Activated CD8-positive, alpha-beta T cell treated with anti-CD3 and anti-CD28 coated beads, Interleukin-2, amount 10 ng/mL, durations not matched to agents 7 days and 5 days (primary cell): ENCODE measurements around the gene UQCRC1. TPM values are rescaled to one million over a fixed set of nuclear protein-coding genes. Genes with fewer than 3 reads are reported as not detected.

Experiments
- ATAC-seq: fragments of 150-1000 bp; cut with Tn5 transposase; one replicate; pipeline ENCODE4 v1.10.0; 2021; ENCODE audit warnings: moderate library complexity
- CTCF ChIA-PET: fragments of 350-600 bp; sonication (Branson Sonifier 250); formaldehyde crosslinking; loops from one replicate; lab custom pipeline; 2021; ENCODE audit warnings: antibody characterized with exemption; lab: Charles Lee
- POLR2A ChIA-PET: fragments of 350-600 bp; sonication (Branson Sonifier 250); formaldehyde crosslinking; loops from one replicate; lab custom pipeline; 2021; ENCODE audit warnings: antibody characterized with exemption; lab: Charles Lee
- DNase-seq: peaks from one replicate; pipeline ENCODE4 v3.0.0-alpha.2; 2020
- H3K27ac Mint-ChIP-seq: one replicate; pipeline ENCODE4 v1.8.0; 2021; ENCODE audit warnings: mild to moderate bottlenecking, mixed read lengths
- H3K27me3 Mint-ChIP-seq: one replicate; pipeline ENCODE4 v1.8.0; 2021; ENCODE audit warnings: low read depth, mixed read lengths
- H3K36me3 Mint-ChIP-seq: one replicate; pipeline ENCODE4 v1.8.0; 2021; ENCODE audit warnings: low read depth, mixed read lengths
- H3K4me1 Mint-ChIP-seq: one replicate; pipeline ENCODE4 v1.8.0; 2021; ENCODE audit warnings: low read depth, mixed read lengths
- H3K4me3 Mint-ChIP-seq: one replicate; pipeline ENCODE4 v1.8.0; 2021; ENCODE audit warnings: mild to moderate bottlenecking, mixed read lengths
- H3K9me3 Mint-ChIP-seq: one replicate; pipeline ENCODE4 v1.8.0; 2022; ENCODE audit warnings: mixed read lengths; ENCODE audit not compliant: insufficient read depth
- total RNA-seq, 2 experiments: library from RNA; stranded (reverse); gene quantifications; one replicate each; pipeline ENCODE4 v1.2.3, GENCODE V29; 2021

The UQCRC1 gene
- total RNA-seq, 2 experiments from 2014 or later, result 196 to 202 TPM

GRCh38 chr3:48581621-48582481 is 27.6 kb downstream of the UQCRC1 start:
- H3K4me3 Mint-ChIP-seq, result no peak overlapping the region
- ChIA-PET CTCF (no interaction called here), POLR2A (no interaction called here)
- no peaks in the 10 kb centered on the region for H3K27me3 Mint-ChIP-seq
- no peak overlapping the region for H3K27ac Mint-ChIP-seq
- no peak for ATAC-seq
- H3K4me1 Mint-ChIP-seq, result no peaks in the 10 kb centered on the region
- H3K36me3 Mint-ChIP-seq, result no peaks in the 10 kb centered on the region
- DNase-seq, result no peak
- H3K9me3 Mint-ChIP-seq, result no peaks in the 10 kb centered on the region

DNA sequence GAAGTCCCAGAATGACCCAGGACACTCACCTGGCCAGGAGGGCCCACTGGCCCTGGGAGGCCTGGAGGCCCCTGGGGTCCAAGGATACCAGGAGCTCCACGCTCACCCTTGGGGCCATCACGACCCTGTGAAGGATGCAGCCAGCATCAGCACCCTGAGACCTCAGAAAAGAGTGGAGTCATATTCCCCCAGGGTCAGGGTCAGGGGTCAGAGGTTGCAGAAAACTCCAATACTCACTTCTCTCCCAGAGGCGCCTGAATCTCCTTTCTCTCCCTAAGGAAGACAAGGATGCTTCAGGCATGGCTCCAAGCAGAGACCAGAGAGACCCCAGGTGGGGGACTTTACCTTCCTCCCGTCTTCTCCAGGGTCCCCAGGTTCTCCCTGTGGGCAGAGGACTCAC is 32.8 kb downstream of the UQCRC1 start:
- Mint-ChIP-seq H3K4me3 (no peak overlapping the region), H3K9me3 (no peaks in the 10 kb centered on the region), H3K4me1 (no peaks in the 10 kb centered on the region), H3K36me3 (no peaks in the 10 kb centered on the region), H3K27ac (no peak overlapping the region), H3K27me3 (no peaks in the 10 kb centered on the region)
- ChIA-PET POLR2A (no interaction called here), CTCF (no interaction called here)
- no peak for DNase-seq
- no peak for ATAC-seq

DNA sequence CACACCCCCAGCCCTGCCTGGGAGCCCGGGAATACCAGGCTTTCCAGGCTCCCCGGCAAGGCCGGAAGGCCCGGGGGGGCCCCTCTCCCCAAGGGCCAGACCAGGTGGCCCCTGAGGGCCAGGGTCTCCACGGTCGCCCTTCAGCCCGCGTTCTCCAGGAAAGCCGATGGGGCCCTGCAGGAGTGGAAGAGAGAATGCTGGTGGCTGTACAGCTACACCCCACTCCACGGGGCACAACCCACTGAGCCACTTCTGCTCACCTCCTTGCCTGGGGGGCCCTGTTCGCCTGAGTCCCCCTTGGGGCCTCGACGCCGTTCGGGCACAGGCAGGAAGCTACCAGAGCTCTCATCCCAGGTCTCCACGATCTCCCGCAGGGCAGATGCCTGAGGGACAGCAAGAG is 34.1 kb downstream of the UQCRC1 start:
- ChIA-PET POLR2A (interaction anchor here (0.5 kb wide), 1 partner anchor 424 kb away, joined by 3 read pairs; no protein-coding TSS in a partner anchor), CTCF (no interaction called here)
- DNase-seq (no peak), ATAC-seq (no peak)
- H3K9me3 Mint-ChIP-seq, result no peaks in the 10 kb centered on the region
- no peak overlapping the region for H3K4me3 Mint-ChIP-seq
- no peaks in the 10 kb centered on the region for H3K36me3 Mint-ChIP-seq
- H3K4me1 Mint-ChIP-seq, result no peaks in the 10 kb centered on the region
- no peaks in the 10 kb centered on the region for H3K27me3 Mint-ChIP-seq
- H3K27ac Mint-ChIP-seq, result no peak overlapping the region

DNA sequence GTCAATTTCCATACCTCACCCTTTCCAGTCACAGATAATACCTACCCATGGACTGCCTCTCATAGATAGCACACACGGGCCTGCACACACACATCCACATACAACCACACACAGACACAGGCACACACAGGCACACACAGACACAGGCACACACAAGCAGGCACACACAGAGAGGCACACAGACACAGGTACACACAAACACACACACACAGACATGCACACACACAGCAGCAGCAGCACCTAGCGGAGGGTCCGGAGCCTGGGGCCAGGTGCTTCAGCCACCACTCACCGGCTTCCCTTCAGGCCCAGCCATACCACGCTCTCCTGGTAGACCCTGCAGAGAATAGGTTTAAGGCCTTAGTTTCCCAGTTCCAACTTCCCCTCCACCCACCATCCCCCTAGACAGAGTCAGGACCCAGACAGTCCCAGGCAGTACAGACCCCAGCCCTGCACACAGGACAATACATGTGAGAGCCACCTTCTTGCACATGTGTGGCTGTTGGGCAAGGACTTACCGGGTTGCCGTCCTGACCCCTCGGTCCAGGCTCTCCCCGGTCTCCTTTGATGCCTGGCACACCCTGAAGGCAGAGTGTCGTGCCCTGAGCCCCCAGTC is 35.4 kb downstream of the UQCRC1 start:
- CTCF ChIA-PET, result no interaction called here
- ATAC-seq, result no peak
- no peak for DNase-seq
- H3K36me3 Mint-ChIP-seq, result no peaks in the 10 kb centered on the region
- POLR2A ChIA-PET, result no interaction called here
- no peaks in the 10 kb centered on the region for H3K27me3 Mint-ChIP-seq
- H3K4me3 Mint-ChIP-seq, result no peak overlapping the region
- H3K9me3 Mint-ChIP-seq, result no peaks in the 10 kb centered on the region
- H3K27ac Mint-ChIP-seq, result no peak overlapping the region
- H3K4me1 Mint-ChIP-seq, result no peaks in the 10 kb centered on the region

GRCh38 chr3:48572517-48572916 is 36.9 kb downstream of the UQCRC1 start:
- H3K27me3 Mint-ChIP-seq, result no peaks in the 10 kb centered on the region
- no peak overlapping the region for H3K4me3 Mint-ChIP-seq
- H3K27ac Mint-ChIP-seq, result no peak overlapping the region
- H3K4me1 Mint-ChIP-seq, result no peaks in the 10 kb centered on the region
- no peak for ATAC-seq
- no peak for DNase-seq
- POLR2A ChIA-PET, result no interaction called here
- H3K36me3 Mint-ChIP-seq, result no peaks in the 10 kb centered on the region
- CTCF ChIA-PET, result interaction anchor here (1.6 kb wide), 1 partner anchor 15 kb away, joined by 7 read pairs; no protein-coding TSS in a partner anchor
- no peaks in the 10 kb centered on the region for H3K9me3 Mint-ChIP-seq

DNA sequence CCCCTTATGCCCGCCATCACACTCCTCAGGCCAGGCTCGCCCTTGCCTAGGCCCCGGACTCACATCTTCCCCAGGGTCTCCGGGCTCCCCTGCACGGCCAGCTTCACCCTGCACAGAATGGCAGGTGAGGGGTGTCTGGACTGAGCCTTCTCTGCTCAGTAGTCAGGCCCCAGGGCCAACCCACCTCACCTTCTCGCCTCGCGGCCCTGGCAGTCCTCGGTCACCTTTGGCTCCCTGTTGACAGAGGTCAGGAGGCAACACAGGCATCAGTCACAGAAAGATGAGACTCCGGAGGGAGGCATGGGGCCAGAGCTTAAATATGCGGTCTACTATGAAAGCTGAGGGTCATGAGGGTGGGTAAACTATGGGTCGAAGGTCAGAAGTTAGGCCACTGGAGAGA is 37.5 kb downstream of the UQCRC1 start:
- Mint-ChIP-seq H3K4me1 (peaks cover 2% of the 10 kb centered on the region), H3K27me3 (no peaks in the 10 kb centered on the region), H3K36me3 (no peaks in the 10 kb centered on the region), H3K27ac (no peak overlapping the region), H3K4me3 (no peak overlapping the region), H3K9me3 (no peaks in the 10 kb centered on the region)
- ATAC-seq (no peak), DNase-seq (no peak)
- POLR2A ChIA-PET, result no interaction called here
- CTCF ChIA-PET, result interaction anchor here (1.6 kb wide), 1 partner anchor 14 kb away, joined by 7 read pairs; no protein-coding TSS in a partner anchor

GRCh38 chr3:48569808-48570450 is 39.5 kb downstream of the UQCRC1 start:
- no peak for ATAC-seq
- DNase-seq, result no peak
- CTCF ChIA-PET, result no interaction called here
- Mint-ChIP-seq H3K36me3 (no peaks in the 10 kb centered on the region), H3K4me1 (peaks cover 17% of the 10 kb centered on the region), H3K9me3 (no peaks in the 10 kb centered on the region), H3K27ac (no peak overlapping the region), H3K4me3 (no peak overlapping the region), H3K27me3 (no peaks in the 10 kb centered on the region)
- POLR2A ChIA-PET, result no interaction called here

GRCh38 chr3:48569400-48569799 is 40.0 kb downstream of the UQCRC1 start:
- Mint-ChIP-seq H3K27ac (no peak overlapping the region), H3K4me1 (peaks cover 17% of the 10 kb centered on the region), H3K4me3 (no peak overlapping the region), H3K36me3 (no peaks in the 10 kb centered on the region), H3K9me3 (no peaks in the 10 kb centered on the region), H3K27me3 (no peaks in the 10 kb centered on the region)
- ATAC-seq, result no peak
- no peak for DNase-seq
- POLR2A ChIA-PET, result no interaction called here
- CTCF ChIA-PET, result no interaction called here

GRCh38 chr3:48568476-48568875 is 41.0 kb downstream of the UQCRC1 start:
- no peak for DNase-seq
- Mint-ChIP-seq H3K27me3 (no peaks in the 10 kb centered on the region), H3K36me3 (no peaks in the 10 kb centered on the region), H3K9me3 (no peaks in the 10 kb centered on the region), H3K4me1 (peaks cover 24% of the 10 kb centered on the region), H3K27ac (no peak overlapping the region), H3K4me3 (no peak overlapping the region)
- CTCF ChIA-PET, result no interaction called here
- ATAC-seq, result no peak
- POLR2A ChIA-PET, result no interaction called here

DNA sequence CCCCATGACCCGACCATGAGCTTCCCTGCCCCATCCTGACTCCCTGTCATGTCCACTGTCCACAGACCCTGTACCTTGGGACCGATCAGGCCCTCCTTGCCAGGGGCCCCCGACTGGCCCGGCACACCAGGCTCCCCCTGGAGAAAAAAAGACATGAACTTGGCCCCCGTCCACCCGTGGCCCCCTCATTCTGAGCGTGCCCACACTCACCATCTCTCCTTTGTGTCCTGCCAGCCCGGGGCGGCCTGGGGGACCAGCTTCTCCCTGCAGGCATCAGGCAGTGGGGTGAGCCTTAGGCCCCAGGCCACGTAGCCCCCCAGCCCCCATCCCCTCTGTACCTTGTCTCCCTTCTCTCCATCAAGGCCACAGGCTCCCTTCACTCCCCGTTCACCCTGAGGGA is 41.9 kb downstream of the UQCRC1 start:
- CTCF ChIA-PET, result interaction anchor here (0.8 to 1.7 kb wide), 2 partner anchors 10 to 132 kb away, joined by 3 to 4 read pairs; no protein-coding TSS in a partner anchor
- no peak for DNase-seq
- POLR2A ChIA-PET, result no interaction called here
- Mint-ChIP-seq H3K4me3 (no peak overlapping the region), H3K9me3 (no peaks in the 10 kb centered on the region), H3K36me3 (no peaks in the 10 kb centered on the region), H3K27me3 (no peaks in the 10 kb centered on the region), H3K4me1 (peaks cover 27% of the 10 kb centered on the region), H3K27ac (no peak overlapping the region)
- no peak for ATAC-seq

DNA sequence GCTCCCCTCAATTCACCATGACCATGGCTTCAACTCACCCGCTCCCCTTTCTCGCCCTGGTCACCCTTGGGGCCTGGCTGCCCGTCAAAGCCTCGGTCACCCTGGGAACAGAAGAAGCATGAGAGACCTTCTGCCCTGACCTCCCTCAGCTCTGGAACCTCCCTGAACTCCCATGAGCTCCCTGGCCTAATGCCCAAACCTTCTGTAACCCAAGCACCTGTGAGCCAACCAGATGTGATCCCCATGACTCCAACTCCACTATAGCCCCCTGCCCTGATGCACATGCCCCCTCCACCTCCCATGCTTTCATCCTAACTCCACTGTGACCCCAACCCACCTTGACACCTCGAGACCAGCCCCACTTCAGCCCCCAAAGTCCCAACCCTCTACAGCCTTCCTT is 42.4 kb downstream of the UQCRC1 start:
- CTCF ChIA-PET, result interaction anchor here (0.8 to 1.7 kb wide), 3 partner anchors 9 to 131 kb away, joined by 3 to 4 read pairs (median 3); no protein-coding TSS in a partner anchor
- POLR2A ChIA-PET, result no interaction called here
- Mint-ChIP-seq H3K4me3 (no peak overlapping the region), H3K36me3 (no peaks in the 10 kb centered on the region), H3K27me3 (no peaks in the 10 kb centered on the region), H3K9me3 (no peaks in the 10 kb centered on the region), H3K4me1 (peaks cover 27% of the 10 kb centered on the region), H3K27ac (peak overlapping the region; percentile 50)
- ATAC-seq (no peak), DNase-seq (no peak)

GRCh38 chr3:48566401-48566760 is 43.1 kb downstream of the UQCRC1 start:
- DNase-seq (no peak), ATAC-seq (no peak)
- H3K27me3 Mint-ChIP-seq, result no peaks in the 10 kb centered on the region
- ChIA-PET POLR2A (no interaction called here), CTCF (interaction anchor here (0.9 to 1.7 kb wide), 2 partner anchors 8 to 17 kb away, joined by 3 to 4 read pairs; no protein-coding TSS in a partner anchor)
- no peaks in the 10 kb centered on the region for H3K9me3 Mint-ChIP-seq
- no peak overlapping the region for H3K4me3 Mint-ChIP-seq
- no peaks in the 10 kb centered on the region for H3K36me3 Mint-ChIP-seq
- no peak overlapping the region for H3K27ac Mint-ChIP-seq
- H3K4me1 Mint-ChIP-seq, result peaks cover 27% of the 10 kb centered on the region
